ENCODE results near the gene FCGR1A. TPM values are rescaled to one million over a fixed set of nuclear protein-coding genes. Genes with fewer than 3 reads are reported as not detected.
"Not testable (repeated sequence)": the region's sequence is repeated elsewhere in the genome, so short reads cannot be mapped to it uniquely, and the experiment has no call there.

The FCGR1A gene
- total and polyA plus RNA-seq, 2 experiments from 2014 or later = 0.07 to 0.52 TPM

DNA sequence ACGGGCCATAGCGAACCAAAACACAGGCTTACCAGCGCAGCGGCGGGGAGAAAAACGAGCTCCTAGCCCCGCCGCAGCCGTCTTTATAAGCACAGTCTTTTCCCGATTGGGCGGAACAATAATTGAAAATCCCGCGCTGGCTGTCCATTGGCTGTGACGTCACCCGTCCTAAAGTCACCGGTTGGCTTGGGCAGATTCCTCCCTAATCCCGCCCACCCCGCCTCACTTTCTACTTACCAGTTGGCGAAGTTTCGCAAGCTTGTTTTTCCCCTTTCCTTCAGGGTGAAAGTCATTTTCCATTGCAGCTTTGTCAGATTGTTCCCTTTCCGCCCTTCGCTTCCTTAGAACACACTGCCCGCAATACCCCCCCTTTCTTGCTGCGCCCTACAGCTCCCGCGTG, 58.7 kb downstream of the FCGR1A start:
- H3K27me3 ChIP-seq; H2AFZ ChIP-seq; H3K4me2 ChIP-seq; H3K9me2 ChIP-seq (replicated peaks; ENCODE audit: insufficient read depth); H3K27ac ChIP-seq; H3K9me3 ChIP-seq (ENCODE audit: low read depth); DNase-seq (ENCODE audit: low spot score); H3K36me3 ChIP-seq (replicated peaks; ENCODE audit: insufficient read depth, low read depth); H3K4me3 ChIP-seq: not testable (repeated sequence)
- Histone ChIP-seq H4K20me1 (ENCODE audit: insufficient read depth, poor library complexity, severe bottlenecking) (peaks cover 23% of the 10 kb centered on the region), H3K4me1 (ENCODE audit: insufficient read depth) (peaks cover 19% of the 10 kb centered on the region), H3K79me2 (peaks cover 29% of the 10 kb centered on the region)
- WGBS (ENCODE audit: low lambda C conversion rate, missing lambda C conversion rate) = no CpG with 5 or more reads among the region's 26 CpGs

Other genes with a start within 250 kb of the FCGR1A start
- not detected in 2 replicates for gene PPIAL4C, start 198.8 kb upstream of the FCGR1A start, total RNA-seq
- gene PPIAL4C, start 198.8 kb upstream of the FCGR1A start, polyA plus RNA-seq = not detected in 2 replicates
- 8.5 and 16.1 TPM in 2 replicates for gene BOLA1, start 116.9 kb downstream of the FCGR1A start, total RNA-seq
- gene BOLA1, start 116.9 kb downstream of the FCGR1A start, polyA plus RNA-seq = 19.0 and 20.6 TPM in 2 replicates
- gene SV2A, start 135.2 kb downstream of the FCGR1A start, total RNA-seq = 4.5 and 5.0 TPM in 2 replicates
- 5.5 and 8.9 TPM in 2 replicates for gene SV2A, start 135.2 kb downstream of the FCGR1A start, polyA plus RNA-seq
- gene SF3B4, start 145.1 kb downstream of the FCGR1A start, total RNA-seq = 16.8 and 23.3 TPM in 2 replicates
- gene SF3B4, start 145.1 kb downstream of the FCGR1A start, polyA plus RNA-seq = 58.6 and 68.0 TPM in 2 replicates
- 34.8 and 37.0 TPM in 2 replicates for gene MTMR11, start 154.2 kb downstream of the FCGR1A start, total RNA-seq
- 34.0 and 40.2 TPM in 2 replicates for gene MTMR11, start 154.2 kb downstream of the FCGR1A start, polyA plus RNA-seq
- 17.1 and 17.8 TPM in 2 replicates for gene OTUD7B, start 228.0 kb downstream of the FCGR1A start, total RNA-seq
- gene OTUD7B, start 228.0 kb downstream of the FCGR1A start, polyA plus RNA-seq = 2.8 and 3.6 TPM in 2 replicates